NCI-H226 (cell line): ENCODE data around the gene RAVER2.

Experiments
- DNase-seq: peaks from one replicate; pipeline ENCODE4 v3.0.0-alpha.2; 2015

RAVER2 gene

DNA sequence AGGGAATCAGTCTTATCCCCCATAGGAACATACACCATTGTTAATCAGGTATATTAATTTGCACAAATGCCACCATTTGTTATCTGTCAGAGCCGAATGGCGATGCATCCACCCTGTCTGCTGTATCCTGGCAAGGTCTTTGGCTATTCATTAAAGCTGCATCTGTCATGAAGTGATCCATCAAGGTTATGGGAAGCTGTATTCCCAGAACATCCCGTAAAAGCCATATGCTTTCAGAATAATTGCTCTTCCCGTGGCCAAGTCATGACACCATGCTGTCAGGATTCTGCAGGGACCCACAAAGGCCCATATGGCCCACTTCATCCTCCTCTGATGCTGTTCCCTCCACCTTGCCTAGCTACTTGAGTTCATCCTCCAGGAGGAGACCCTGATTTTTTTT lies 103.9 kb downstream of the RAVER2 start:
- no peak for DNase-seq

DNA sequence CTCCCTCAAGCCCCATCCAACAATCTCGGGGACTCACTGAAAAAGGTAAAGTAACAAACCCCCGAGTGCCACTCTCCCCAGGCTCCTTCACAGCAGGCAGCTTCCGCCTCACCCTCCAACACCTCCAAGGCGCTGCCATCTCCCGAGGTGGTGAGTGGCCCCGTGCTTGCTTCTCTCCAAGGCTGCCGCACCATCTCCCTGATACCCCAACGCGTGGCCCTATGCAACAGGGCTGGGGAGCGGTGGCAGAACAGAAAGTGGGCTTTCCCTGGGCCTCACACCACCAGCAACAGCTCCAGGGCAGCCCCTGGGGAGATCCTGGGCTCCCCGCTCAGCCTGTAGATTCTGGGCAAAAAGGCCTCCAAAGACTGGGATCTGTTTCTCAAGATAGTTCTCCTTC lies 105.1 kb downstream of the RAVER2 start:
- no peak for DNase-seq

DNA sequence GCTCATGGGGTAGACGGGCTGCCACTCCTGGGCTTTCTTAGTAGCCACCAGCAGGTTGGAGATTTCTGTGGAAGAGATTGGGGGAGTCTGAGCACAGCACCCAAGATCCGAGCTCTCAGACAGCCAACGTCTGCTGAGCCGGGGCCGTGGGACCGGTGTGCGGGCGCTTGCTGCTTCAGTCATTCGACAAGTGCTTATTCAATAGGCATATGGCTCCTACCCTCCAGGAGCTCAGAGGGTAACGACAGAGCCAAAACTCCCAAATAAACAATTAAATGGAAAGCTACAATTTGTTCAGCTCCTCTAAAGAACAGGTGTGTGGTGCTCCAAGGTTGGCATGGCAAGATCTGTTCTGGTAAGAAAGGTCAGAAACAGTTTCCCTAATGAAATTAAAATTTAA lies 106.0 kb downstream of the RAVER2 start:
- DNase-seq = no peak

DNA sequence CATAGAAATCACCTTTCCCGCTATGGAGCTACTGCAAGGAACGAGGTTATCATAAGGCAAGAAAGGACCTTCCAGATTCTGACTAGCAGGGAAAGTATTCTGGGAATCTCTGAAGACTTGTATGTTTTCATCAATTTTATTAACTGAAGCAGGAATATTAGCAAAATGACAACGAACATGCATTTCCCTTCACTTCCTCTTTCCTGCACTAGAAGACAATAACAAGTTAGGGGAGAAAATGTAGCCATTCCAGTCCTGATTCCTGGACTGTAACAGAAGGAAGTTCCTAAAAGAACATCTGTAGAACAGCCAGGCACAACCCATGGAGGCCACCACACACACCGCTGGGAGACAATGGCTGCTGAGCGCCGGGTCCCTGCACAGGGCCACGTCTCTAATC lies 106.8 kb downstream of the RAVER2 start:
- no peak for DNase-seq

DNA sequence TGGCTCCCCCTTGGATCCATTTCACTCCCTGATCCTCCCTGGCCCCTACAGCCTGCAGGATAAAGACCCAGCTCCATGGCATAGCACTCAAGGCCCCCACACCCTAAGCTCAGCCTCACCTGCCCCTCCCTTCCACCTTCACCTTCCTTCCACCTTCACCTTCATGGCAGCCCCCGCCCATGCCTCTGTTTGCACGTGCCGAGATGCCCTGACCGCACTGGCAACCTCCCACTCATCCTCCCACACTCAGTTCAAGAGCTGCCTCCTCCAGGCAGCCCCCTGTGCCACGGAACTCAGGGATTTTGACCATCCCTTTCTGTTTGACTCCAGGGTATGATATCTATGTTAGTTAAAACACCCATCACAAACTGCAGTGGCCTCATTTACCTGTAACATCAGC lies 109.8 kb downstream of the RAVER2 start:
- DNase-seq = no peak

DNA sequence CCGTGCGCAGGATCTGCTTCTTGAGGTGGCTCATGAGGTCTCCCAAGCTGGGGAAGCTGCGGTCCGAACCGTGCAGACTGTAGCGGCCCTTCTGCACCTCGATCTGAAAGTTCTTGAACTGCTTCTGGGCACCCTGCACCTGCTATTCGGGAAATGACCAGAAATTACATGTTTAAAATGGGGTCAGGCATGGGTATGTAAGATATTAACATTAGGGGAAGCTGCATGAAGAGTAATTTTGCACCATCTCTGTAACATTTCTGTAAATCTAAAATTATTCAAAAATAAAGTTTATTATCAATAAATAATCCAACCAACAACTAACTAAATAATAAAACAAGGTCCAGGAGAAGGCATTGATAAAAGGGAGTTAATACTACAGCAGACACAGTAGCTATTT lies 110.7 kb downstream of the RAVER2 start:
- no peak for DNase-seq

DNA sequence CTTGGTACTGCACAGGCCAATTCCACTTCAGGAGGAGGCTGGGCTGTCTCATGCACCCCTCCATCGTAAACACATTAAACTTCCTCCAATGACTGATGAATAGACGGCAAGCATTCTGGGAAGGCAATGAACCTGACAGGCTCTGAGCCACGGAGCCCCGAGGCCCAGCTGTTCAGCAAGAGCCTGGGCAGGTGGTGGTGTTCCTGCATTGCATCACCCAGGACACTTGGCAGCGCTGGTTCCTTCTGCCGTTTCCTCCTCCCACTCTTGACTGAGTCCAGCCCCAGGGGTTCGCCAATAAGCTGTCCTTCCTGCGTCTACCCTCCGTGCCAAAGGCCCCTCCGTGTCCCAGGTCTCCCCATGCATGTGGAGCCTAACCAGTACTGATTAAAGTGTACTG lies 111.7 kb downstream of the RAVER2 start:
- DNase-seq = no peak

DNA sequence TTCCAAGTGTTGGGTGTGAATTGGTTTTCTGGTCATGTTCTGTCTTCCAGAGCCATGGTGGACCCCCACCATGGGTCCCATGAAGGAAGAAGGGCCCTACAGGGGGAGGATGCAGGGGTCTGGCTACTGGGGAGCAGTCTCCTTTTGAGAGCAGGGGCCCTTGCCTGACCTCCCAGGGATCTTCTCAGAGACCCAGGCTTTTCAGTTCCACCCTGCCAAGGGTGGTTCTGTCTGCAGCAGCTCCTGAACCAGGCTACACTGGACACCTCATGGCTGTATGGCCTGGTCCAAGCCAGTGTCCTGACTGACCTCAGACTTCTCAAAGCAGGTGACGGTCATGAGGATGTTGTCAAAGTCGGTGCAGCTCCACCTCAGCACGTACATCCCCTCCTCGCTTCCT lies 112.5 kb downstream of the RAVER2 start:
- no peak for DNase-seq

DNA sequence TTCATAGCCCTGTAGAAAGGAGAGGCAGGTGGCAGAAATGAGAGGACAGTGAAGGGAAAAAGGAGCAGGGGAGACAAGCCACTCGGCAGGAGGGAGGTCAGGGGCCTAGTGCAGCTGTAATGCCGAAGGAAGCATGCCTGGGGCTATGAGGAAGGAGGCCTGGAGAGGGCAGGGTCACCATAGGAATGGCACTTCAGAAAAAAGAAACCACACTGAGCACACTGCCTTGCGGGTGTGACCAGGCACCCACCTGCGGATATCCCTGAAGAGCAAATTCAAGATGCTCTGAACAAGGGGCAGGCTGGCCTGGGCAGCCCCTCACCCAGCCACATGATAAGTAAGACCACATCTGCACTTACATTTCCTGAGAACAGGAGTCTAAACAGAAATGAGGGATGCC lies 116.7 kb downstream of the RAVER2 start:
- DNase-seq = no peak

DNA sequence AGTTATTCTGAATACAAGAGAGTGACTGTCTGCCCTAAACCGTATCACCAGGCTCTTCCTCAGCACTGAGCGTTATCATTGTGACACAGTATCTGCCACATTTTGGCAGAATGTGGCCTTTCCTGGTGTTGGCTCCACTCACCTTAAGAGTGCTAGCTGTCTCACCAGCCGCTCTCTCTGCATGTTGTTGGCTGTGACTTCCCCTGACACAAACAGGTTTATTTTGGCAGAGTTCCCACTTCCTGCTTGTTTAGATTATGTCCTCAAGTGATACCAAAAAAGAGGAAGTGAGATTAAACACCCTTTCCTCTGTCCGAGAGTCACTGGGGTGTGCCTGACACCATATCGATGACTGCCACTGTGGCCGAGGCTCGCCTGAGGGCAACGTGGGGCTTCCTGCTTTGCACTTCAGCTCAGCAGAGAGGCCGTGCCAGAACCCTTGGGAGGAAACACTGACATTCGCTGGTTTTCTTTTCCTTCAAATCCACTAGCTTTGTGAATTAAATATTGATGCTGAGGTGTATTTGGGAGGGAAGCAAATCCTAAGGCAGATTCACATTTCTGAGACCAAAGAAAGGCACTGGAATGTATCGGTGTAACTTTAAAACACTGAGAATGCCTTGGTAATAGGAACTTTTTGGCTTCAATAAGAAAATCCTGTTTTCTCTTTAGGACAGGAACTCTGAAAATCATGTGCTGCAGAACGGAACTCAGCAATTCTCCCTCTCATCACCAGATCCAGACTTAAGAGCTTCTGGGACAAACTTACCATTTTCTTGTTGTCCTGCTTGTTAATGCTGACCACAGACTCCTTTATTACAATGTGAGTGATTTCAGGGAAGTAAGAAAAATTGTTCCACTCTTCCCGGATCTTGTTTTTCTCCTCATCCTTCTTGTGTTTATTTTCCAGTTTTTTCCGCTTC lies 119.4 kb downstream of the RAVER2 start:
- no peak for DNase-seq

DNA sequence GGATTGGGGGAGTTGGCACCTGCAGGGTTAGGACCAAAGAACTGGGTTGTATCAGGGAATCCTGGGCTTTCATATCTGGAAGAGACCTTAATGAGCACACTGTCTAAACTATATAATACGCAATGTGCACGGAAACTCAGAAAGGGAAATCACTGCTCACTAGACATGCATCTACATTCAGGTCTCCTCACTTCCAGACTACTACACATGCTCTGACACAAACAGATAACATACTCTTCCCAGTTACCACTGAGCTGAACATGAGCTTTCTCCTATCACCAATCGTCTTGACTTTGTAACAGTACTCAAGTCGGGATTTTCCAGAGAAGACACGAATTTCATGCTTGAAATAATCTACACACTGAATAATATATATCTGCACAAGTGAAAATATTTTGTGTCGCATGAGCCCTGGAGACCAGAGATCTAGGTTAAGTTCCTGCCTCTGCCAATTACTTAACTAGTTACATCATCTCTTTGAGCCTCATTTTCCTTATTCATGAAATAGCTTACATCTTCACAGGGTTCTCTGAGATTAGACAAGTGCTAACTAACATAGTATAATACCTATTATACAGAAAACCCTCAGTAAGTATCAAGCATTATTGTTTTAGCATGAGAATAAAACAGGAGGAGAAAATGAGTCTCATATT lies 120.4 kb downstream of the RAVER2 start:
- DNase-seq = no peak

DNA sequence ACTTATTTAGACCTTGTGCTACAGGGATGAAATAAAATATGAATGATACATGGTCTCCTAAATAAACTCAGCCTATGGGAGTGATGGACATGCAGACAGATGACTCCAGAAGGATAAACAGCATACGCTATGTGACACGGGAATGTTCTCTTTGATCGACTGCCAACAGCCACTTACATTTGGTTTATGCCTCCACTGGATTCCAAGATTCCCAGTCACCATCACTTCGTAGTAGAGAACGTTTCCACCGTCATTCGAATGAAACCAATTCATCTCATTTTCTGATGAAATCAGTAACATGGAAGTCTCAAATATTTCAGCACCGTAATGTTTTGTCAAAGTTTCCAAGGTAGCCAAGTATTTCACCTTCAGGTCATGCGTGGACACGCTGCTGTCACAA lies 121.8 kb downstream of the RAVER2 start:
- no peak for DNase-seq

DNA sequence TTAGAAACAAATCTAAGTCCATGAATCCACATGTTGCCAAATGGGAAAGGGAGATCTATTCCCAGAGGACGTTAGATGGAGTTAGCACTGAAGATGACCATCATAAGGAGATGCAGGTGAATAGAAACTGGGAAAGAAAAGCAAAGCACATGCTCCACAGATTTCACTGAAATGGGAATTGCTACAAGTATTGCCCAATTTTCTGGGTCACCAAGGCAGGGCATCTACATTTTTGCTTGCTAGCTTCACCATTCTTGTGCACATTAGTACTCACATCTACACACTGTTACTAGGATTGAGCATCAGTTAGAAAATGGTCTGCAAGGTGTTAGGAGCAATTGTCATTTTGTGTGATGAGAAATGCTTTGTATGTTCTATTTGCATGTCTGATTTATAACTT lies 122.4 kb downstream of the RAVER2 start:
- DNase-seq = no peak

DNA sequence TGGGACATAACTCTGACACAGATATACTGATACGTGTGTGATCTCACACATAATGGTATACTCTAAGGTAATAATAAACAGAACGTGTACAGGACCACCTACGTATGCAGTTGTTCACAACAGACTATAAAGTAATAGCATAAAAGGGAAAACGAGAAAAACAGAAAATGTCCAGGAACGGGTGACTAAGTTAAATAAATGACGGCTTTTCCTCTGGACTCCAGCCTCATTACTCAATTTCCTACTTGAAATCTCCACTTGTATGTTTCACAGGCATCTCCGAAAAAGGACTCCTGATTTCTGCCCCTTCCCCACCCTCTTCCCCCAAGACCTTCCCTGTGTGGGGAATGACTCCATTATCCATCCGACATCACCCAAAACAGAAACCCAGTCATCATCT lies 126.4 kb downstream of the RAVER2 start:
- DNase-seq = no peak

DNA sequence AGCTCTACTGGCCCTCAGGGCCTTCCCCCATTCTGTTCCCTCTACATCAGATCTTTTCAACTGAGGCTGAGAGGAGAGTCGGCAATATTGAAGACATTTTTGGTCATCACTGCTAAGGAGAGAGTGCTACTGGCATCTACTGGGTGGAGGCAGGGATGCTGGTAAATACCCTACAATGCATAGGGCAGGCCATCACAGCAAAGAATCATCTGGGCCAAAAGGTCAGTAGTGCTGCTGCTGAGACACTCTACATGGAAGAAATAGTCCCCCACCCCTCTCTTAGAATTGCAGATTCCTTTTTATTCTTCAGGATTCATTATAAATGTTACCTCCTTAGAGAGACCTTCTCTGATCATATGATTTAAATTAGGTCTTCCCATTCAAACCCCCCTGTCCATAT lies 127.2 kb downstream of the RAVER2 start:
- no peak for DNase-seq

DNA sequence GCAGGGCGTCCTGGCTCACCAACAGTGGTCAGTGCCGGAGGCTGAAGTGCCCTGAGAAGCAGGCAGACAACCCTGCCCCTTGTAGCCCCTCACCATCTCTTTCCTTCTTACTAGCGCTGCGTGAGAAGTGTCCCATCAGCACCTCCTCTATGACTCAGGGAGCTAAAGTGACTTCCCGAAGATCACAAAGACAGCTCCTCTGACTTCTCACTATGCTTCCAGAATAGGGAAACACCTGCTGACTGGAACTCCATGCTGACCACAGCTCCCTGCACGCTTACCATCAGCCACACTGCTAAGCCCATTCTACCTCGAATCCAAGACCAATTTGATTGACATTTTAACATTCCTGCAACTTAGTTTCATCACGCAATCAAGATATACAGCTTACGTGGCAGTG lies 128.7 kb downstream of the RAVER2 start:
- DNase-seq = no peak

DNA sequence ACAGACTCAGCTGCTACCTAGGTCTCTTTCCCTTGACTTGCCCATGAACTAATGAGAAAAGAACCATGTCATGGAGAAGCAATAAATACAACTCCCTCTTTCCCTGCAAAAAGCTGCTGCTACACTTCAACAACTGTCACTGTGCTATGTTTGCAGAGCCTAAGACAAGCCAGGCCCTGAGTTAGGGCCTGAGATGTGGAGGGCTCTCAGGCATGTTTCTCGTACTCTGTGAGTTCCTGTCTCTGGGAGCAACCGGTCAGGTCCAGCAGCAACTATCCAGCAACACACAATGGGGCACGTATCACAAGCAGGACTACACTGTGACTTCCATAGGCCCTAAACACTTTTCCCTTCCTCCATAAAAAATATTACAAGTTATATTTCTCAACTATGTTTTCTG lies 129.8 kb downstream of the RAVER2 start:
- no peak for DNase-seq

DNA sequence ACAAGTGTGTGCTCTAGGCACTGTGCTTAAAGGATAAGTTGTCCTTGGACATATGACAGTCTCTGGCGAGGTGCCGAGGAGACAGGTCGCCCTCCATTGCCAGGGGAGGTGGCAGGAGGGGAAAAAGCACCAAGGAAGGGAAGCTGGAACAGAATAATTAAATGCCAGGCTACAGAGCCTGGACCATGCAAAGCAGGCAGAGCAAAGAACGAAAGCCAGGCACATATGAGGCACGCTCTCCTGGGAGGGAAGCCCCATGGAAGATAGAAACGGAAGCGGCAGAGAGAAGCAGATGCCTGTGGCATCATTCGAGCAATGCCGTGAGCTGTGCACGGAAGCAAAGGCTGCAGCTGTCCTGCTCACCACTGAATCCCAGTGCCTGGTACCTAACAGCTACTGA lies 130.2 kb downstream of the RAVER2 start:
- DNase-seq = no peak

DNA sequence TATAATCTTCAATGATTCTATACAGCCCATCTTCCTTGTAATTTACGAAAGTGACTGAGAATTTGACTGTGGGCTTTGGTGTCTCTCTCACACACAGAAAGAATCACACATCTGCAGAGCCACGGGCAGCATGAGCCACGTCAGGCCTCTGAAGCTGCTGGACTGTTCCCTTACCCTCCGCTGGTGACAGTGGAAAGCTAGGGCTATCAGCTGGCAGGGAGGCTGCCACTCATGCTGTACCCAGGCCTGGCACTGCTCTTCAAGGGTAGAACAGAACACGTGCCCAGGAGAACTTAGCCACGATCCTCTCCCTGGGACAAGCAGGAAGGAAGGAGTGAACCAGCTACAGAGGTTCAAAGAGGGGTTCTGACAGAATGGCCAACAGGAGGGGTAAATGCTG lies 130.7 kb downstream of the RAVER2 start:
- DNase-seq = no peak

DNA sequence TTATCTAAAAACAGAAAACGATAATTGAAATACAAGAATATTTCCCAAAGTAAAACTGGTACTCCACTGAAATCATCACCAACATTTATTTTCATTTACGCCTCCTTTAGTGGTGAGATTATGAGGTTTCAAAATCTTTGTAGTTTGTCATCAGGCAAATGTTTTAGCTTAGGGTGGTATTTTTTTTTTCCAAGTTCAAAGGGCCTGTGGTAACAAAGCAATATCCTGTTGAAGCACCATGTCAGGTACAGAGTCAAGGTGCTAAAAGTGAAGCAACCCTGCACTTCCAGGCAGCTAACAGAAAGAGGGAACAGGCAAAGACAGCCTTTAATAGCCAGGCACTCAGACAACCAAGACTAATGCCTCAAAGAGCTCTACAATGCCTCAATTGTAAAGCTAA lies 132.3 kb downstream of the RAVER2 start:
- DNase-seq = no peak

DNA sequence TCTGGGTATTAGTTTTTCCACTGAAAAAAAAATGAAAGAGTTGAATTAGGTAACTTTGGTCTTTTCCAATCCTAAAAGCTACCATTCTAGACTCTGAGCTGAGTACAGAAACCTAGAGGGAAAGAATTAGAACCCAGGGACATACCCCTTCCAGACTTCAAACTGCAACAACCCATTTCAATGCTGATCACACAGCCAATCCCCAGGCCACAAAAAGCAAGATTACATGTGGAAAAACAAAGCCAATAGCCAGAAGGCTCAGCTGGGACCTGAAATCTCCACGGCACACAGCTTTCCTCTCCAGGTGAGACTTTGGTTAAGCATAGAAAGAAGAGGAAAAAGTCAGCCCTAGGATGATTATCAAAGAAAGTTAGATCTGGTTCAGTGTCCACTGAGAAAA lies 132.7 kb downstream of the RAVER2 start:
- DNase-seq = no peak

DNA sequence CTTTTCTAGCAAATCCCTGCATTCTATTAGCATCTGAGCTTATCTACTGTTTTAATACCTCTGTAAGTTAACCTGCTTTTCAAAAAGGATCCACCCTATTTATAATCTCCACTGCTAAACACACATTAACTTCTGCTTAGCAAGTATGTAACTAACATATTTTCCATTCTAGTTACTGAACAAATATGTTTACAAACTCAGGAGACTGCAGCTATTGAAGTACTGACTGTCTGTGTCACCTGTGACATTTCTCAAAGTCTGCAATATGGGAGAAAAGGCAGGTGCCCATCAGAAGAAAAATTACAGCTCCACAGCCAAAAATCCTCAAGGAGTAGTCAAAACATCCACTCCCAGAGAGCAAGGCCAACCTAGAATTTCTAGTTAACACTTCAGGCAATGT lies 133.2 kb downstream of the RAVER2 start:
- no peak for DNase-seq

DNA sequence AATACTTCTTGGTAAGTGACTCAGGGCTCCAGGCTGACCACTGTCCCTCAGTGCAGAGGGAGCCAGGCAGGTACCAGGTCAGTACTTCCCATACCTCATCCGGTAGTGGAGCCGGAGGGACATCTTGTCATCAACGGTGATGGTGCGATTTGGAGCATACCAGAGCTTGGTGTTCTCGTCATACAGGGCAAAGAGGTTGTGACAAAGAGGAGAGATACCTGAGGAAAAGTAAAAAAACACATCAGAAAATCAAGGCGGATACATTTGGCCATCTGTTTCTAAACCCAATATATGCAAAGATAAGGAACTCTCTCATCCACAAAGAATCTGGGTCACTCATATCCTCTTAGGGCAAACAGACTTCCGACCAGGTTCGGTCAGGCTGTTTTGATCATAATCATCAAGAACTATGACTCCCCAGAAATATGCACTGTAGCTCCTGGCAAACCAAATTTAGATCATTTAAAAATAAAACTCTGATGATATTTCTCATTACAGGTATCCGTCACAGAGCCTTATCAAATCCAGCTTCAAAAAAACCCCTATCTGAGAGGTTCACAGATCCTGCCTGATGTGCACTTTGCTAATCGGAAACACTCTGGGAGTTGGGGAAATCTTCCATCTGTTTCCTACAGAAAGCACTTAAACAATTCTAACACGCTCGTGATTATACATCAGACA lies 134.2 kb downstream of the RAVER2 start:
- peak; percentile 37 for DNase-seq

DNA sequence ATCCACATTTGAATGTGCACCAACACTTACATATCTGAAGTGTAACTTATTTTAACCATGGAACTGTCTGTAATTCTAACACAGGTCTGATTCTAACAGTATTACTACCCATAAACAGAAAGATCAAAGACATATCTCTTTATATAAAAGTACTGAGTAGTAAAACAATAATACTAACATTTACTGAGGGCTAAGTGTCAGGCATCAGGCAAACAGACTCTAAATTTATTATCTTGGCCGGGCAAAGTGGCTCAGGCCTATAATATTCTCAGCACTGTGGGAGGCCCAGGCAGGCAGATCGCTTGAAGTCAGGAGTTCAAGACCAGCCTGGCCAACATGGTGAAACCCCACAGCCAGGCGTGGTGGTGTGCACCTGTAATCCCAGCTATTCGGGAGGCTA lies 135.6 kb downstream of the RAVER2 start:
- no peak for DNase-seq
